ENCODE results near the gene PIANP.

The PIANP gene

GRCh38 chr12:6644257-6644596 lies 56.4 kb downstream of the PIANP start:
- no peak overlapping the region for H3K4me3 ChIP-seq (replicated peaks in 1 of 2; ENCODE audit: low read depth in 2 of 2, low read length in 2 of 2)
- DNase-seq (ENCODE audit: low read depth in 2 of 2): no peak
- TF ChIP-seq, protein P1, sequence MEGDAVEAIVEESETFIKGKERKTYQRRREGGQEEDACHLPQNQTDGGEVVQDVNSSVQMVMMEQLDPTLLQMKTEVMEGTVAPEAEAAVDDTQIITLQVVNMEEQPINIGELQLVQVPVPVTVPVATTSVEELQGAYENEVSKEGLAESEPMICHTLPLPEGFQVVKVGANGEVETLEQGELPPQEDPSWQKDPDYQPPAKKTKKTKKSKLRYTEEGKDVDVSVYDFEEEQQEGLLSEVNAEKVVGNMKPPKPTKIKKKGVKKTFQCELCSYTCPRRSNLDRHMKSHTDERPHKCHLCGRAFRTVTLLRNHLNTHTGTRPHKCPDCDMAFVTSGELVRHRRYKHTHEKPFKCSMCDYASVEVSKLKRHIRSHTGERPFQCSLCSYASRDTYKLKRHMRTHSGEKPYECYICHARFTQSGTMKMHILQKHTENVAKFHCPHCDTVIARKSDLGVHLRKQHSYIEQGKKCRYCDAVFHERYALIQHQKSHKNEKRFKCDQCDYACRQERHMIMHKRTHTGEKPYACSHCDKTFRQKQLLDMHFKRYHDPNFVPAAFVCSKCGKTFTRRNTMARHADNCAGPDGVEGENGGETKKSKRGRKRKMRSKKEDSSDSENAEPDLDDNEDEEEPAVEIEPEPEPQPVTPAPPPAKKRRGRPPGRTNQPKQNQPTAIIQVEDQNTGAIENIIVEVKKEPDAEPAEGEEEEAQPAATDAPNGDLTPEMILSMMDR (IDR thresholded peaks at IDR 0.05; ENCODE audit: low read depth, low read length): no peak

All from cardiac fibroblast (primary cell).